H1 (cell line): ENCODE data around the gene TMEM134. TPM values are rescaled to one million over a fixed set of nuclear protein-coding genes. Genes with fewer than 3 reads are reported as not detected.

ENCODE experiments used
- CTCF ChIA-PET: fragments of 300-600 bp; sonication (Branson Sonifier 250); formaldehyde crosslinking; loops from one replicate; lab custom pipeline; 2021; ENCODE audit not compliant: partially characterized antibody; lab: Charles Lee
- POLR2A ChIA-PET: fragments of 300-600 bp; sonication (Branson Sonifier 250); formaldehyde crosslinking; loops from one replicate; lab custom pipeline; 2021; ENCODE audit warnings: inconsistent platforms; ENCODE audit not compliant: partially characterized antibody; lab: Charles Lee
- DNase-seq, 2 experiments: peaks; one replicate each; pipeline versions ENCODE4 v3.0.0 to v3.0.0-alpha.2; 2010 to 2022; ENCODE audit warnings: low spot score in 2 of 2, low read depth in 1 of 2, mixed read lengths in 1 of 2
- FAIRE-seq: peaks from 2 replicates; lab custom pipeline; 2011; peaks lifted over from hg19 to GRCh38; lab: Jason Lieb, UNC
- H2AFZ ChIP-seq: 2 replicates; pipeline ENCODE4 v1.8.1; 2012; ENCODE audit warnings: low read length, inconsistent platforms
- H2AK5ac ChIP-seq: 2 replicates; pipeline ENCODE4 v1.6.1; 2013; ENCODE audit warnings: low read depth, low read length
- H2BK120ac ChIP-seq: replicated peaks from 2 replicates; pipeline ENCODE3; 2013; ENCODE audit warnings: low read depth, low read length, inconsistent platforms
- H2BK12ac ChIP-seq: 2 replicates; pipeline ENCODE4 v1.6.1; 2013; ENCODE audit warnings: low read depth, low read length
- H2BK15ac ChIP-seq: 2 replicates; pipeline ENCODE4 v1.6.1; 2013; ENCODE audit warnings: low read length
- H2BK20ac ChIP-seq: 2 replicates; pipeline ENCODE4 v1.6.1; 2013; ENCODE audit warnings: low read length
- H2BK5ac ChIP-seq: 2 replicates; pipeline ENCODE4 v1.6.1; 2013; ENCODE audit warnings: low read depth, low read length
- H3K14ac ChIP-seq: 2 replicates; pipeline ENCODE4 v1.6.1; 2013; ENCODE audit warnings: inconsistent platforms; ENCODE audit not compliant: insufficient read length
- H3K18ac ChIP-seq: 2 replicates; pipeline ENCODE4 v1.6.1; 2013; ENCODE audit warnings: low read length; ENCODE audit errors: extremely low read depth
- H3K23ac ChIP-seq: 2 replicates; pipeline ENCODE4 v1.6.1; 2013; ENCODE audit warnings: inconsistent platforms; ENCODE audit not compliant: insufficient read length
- H3K23me2 ChIP-seq: 2 replicates; pipeline ENCODE4 v1.6.1; 2013; ENCODE audit warnings: low read depth, low read length
- H3K27ac ChIP-seq: 2 replicates; pipeline ENCODE4 v1.6.1; 2011; ENCODE audit warnings: low read depth, low read length, inconsistent platforms
- H3K27me3 ChIP-seq, 4 experiments: replicated peaks in 1 of 4; 1 replicate in 1 of 4; 2 replicates in 3 of 4; pipeline versions ENCODE4 v1.6.1 to v1.8.1; 2011 to 2013; ENCODE audit warnings: low read length in 3 of 4, mild to moderate bottlenecking in 3 of 4, inconsistent platforms in 2 of 4, mixed read lengths in 2 of 4, moderate library complexity in 1 of 4; ENCODE audit not compliant: control insufficient read depth in 3 of 4, insufficient read depth in 3 of 4; ENCODE audit errors: extremely low read depth in 1 of 4
- H3K36me3 ChIP-seq, 4 experiments: 2 replicates each; pipeline versions ENCODE4 v1.6.1 to v1.8.1; 2011 to 2013; ENCODE audit warnings: mild to moderate bottlenecking in 4 of 4, low read length in 3 of 4, moderate library complexity in 2 of 4, control low read depth in 1 of 4, inconsistent platforms in 1 of 4; ENCODE audit not compliant: insufficient read depth in 4 of 4, control insufficient read depth in 2 of 4
- H3K4ac ChIP-seq: replicated peaks from 2 replicates; pipeline ENCODE3; 2013; ENCODE audit warnings: low read length, low read depth, mixed read lengths, inconsistent platforms; ENCODE audit not compliant: insufficient read length
- H3K4me1 ChIP-seq, 4 experiments: replicated peaks in 1 of 4; 1 replicate in 1 of 4; 2 replicates in 3 of 4; pipeline versions ENCODE4 v1.6.1 to v1.8.1; 2011 to 2013; ENCODE audit warnings: low read length in 3 of 4, inconsistent platforms in 2 of 4, mixed read lengths in 1 of 4; ENCODE audit not compliant: insufficient read depth in 4 of 4, control insufficient read depth in 3 of 4
- H3K4me2 ChIP-seq, 2 experiments: 2 replicates each; pipeline versions ENCODE4 v1.6.1 to v1.8.1; 2011 to 2013; ENCODE audit warnings: low read depth in 2 of 2, low read length in 2 of 2, control low read depth in 1 of 2, inconsistent platforms in 1 of 2, mild to moderate bottlenecking in 1 of 2; ENCODE audit not compliant: insufficient read depth in 1 of 2
- H3K4me3 ChIP-seq, 4 experiments: fragments of 200-600, 300-600 bp in 1 of 4; sonication (generic), shearing (Covaris generic), sonication (Bioruptor Twin) in 1 of 4; 2 replicates each; pipeline versions ENCODE4 v1.5.1 to v1.8.1; 2011 to 2016; ENCODE audit warnings: low read length in 4 of 4, low read depth in 3 of 4, control low read depth in 2 of 4, inconsistent platforms in 2 of 4, mild to moderate bottlenecking in 2 of 4, mixed read lengths in 1 of 4, moderate library complexity in 1 of 4; ENCODE audit not compliant: insufficient read depth in 2 of 4; ENCODE audit errors: extremely low read depth in 1 of 4
- H3K56ac ChIP-seq: replicated peaks from 2 replicates; pipeline ENCODE3; 2013; ENCODE audit warnings: low read depth, mild to moderate bottlenecking, mixed read lengths, low read length, inconsistent platforms; ENCODE audit not compliant: insufficient read length
- H3K79me1 ChIP-seq: 2 replicates; pipeline ENCODE4 v1.6.1; 2013; ENCODE audit warnings: low read depth, low read length, control low read depth
- H3K79me2 ChIP-seq, 2 experiments: 2 replicates each; pipeline versions ENCODE4 v1.6.1 to v1.8.1; 2012 to 2013; ENCODE audit warnings: low read length in 2 of 2, mild to moderate bottlenecking in 2 of 2, inconsistent platforms in 1 of 2; ENCODE audit not compliant: insufficient read depth in 2 of 2, control insufficient read depth in 1 of 2
- H3K9ac ChIP-seq, 4 experiments: replicated peaks in 1 of 4; 1 replicate in 1 of 4; 2 replicates in 3 of 4; pipeline versions ENCODE4 v1.6.1 to v1.8.1; 2011 to 2013; ENCODE audit warnings: low read depth in 3 of 4, low read length in 3 of 4, control low read depth in 2 of 4, mild to moderate bottlenecking in 2 of 4, moderate library complexity in 2 of 4, inconsistent platforms in 1 of 4; ENCODE audit errors: extremely low read depth in 1 of 4
- H3K9me3 ChIP-seq, 2 experiments: 2 replicates each; pipeline versions ENCODE4 v1.6.1 to v1.8.1; 2012 to 2013; ENCODE audit warnings: mild to moderate bottlenecking in 2 of 2, moderate library complexity in 2 of 2, control low read depth in 1 of 2, inconsistent platforms in 1 of 2, low read depth in 1 of 2, low read length in 1 of 2, mixed read lengths in 1 of 2; ENCODE audit not compliant: insufficient read depth in 2 of 2
- H4K20me1 ChIP-seq, 2 experiments: replicated peaks in 1 of 2; 2 replicates each; pipeline versions ENCODE3 to v1.8.1; 2011 to 2013; ENCODE audit warnings: inconsistent platforms in 2 of 2, low read length in 2 of 2, mild to moderate bottlenecking in 1 of 2; ENCODE audit not compliant: insufficient read depth in 2 of 2, control insufficient read depth in 1 of 2
- H4K5ac ChIP-seq: 2 replicates; pipeline ENCODE4 v1.6.1; 2013; ENCODE audit warnings: low read length, low read depth, mixed read lengths, inconsistent platforms; ENCODE audit not compliant: insufficient read length
- H4K8ac ChIP-seq: 2 replicates; pipeline ENCODE4 v1.8.0; 2013; ENCODE audit warnings: mild to moderate bottlenecking, moderate library complexity, low read length, inconsistent platforms; ENCODE audit not compliant: insufficient read depth; ENCODE audit errors: extremely low read depth
- H4K91ac ChIP-seq: replicated peaks from 2 replicates; pipeline ENCODE3; 2013; ENCODE audit warnings: low read length, mixed read lengths, inconsistent platforms; ENCODE audit not compliant: insufficient read length
- ATF3 ChIP-seq: IDR thresholded peaks from 2 replicates; pipeline ENCODE4 v1.6.1; 2011; ENCODE audit warnings: low read depth, mild to moderate bottlenecking, low read length; ENCODE audit not compliant: insufficient read depth
- CTBP2 ChIP-seq: IDR thresholded peaks from 2 replicates; pipeline ENCODE4 v1.7.0; 2011; ENCODE audit warnings: borderline replicate concordance, mild to moderate bottlenecking, moderate library complexity, mixed read lengths, low read length; ENCODE audit not compliant: insufficient read depth, insufficient read length
- EGR1 ChIP-seq: IDR thresholded peaks from 2 replicates; pipeline ENCODE4 v1.6.1; 2011; ENCODE audit warnings: low read depth, low read length, borderline replicate concordance
- GTF2F1 ChIP-seq: IDR thresholded peaks from 2 replicates; pipeline ENCODE4 v1.6.1; 2012; ENCODE audit warnings: low read depth, low read length, improper control_type of control experiment, borderline replicate concordance
- KDM4A ChIP-seq: IDR thresholded peaks from one replicate; pipeline ENCODE4 v1.7.1; 2012; ENCODE audit warnings: low read depth, mild to moderate bottlenecking, moderate library complexity, low read length, inconsistent platforms; ENCODE audit not compliant: severe bottlenecking
- MAFK ChIP-seq: IDR thresholded peaks from 2 replicates; pipeline ENCODE4 v1.6.1; 2012; ENCODE audit warnings: low read depth, mild to moderate bottlenecking, improper control_type of control experiment, low read length
- NANOG ChIP-seq: IDR thresholded peaks from 2 replicates; pipeline ENCODE4 v1.6.1; 2011; ENCODE audit warnings: low read length, low read depth, mild to moderate bottlenecking, inconsistent platforms; ENCODE audit not compliant: insufficient read depth, poor library complexity, severe bottlenecking
- POLR2AphosphoS5 ChIP-seq: IDR thresholded peaks from 2 replicates; pipeline ENCODE4 v1.6.1; 2011; ENCODE audit warnings: low read depth, low read length
- SIRT6 ChIP-seq: IDR thresholded peaks from one replicate; pipeline ENCODE4 v1.7.1; 2012; ENCODE audit warnings: low read length, inconsistent platforms
- SIX5 ChIP-seq: IDR thresholded peaks from 2 replicates; pipeline ENCODE4 v1.6.1; 2011; ENCODE audit warnings: mild to moderate bottlenecking, low read depth, low read length
- SRF ChIP-seq: IDR thresholded peaks from 2 replicates; pipeline ENCODE4 v1.6.1; 2011; ENCODE audit warnings: mild to moderate bottlenecking, low read depth, low read length, moderate library complexity
- WGBS, 2 experiments: shearing (Covaris generic) in 1 of 2; methylation state at CpG; one replicate each; pipeline versions ENCODE4 v1.1.6 to v1.1.7; 2013 to 2015; ENCODE audit warnings: low lambda C conversion rate in 2 of 2, mixed read lengths in 2 of 2, inconsistent platforms in 1 of 2, low coverage in 1 of 2, missing lambda C conversion rate in 1 of 2; ENCODE audit not compliant: insufficient replicate concordance in 2 of 2, insufficient coverage in 1 of 2, insufficient read length in 1 of 2; ENCODE audit errors: extremely low coverage in 1 of 2, missing lambda C conversion rate in 1 of 2; 5-methylcytosine and 5-hydroxymethylcytosine counted together
- polyA plus RNA-seq, 7 experiments: library from polyadenylated mRNA; depleted of rRNA in 3 of 7; stranded (reverse) in 5 of 7; unstranded in 2 of 7; fragments of >200 nt in 5 of 7; fragments of 200-250 nt in 2 of 7; gene quantifications; 1 replicate in 5 of 7; 2 replicates in 1 of 7; 4 replicates in 1 of 7; pipeline versions ENCODE4 v1.2.1 to v1.2.3, GENCODE V29; 2011 to 2013; ENCODE audit warnings: missing spikeins in 2 of 7, mixed read lengths in 2 of 7
- total RNA-seq: library from RNA; stranded (reverse); fragmentation: NEBNext Ultra II Directional; extraction: Animal tissue kit (Norgen Biotek cat#: 25700); gene quantifications from 2 replicates; pipeline ENCODE4 v1.2.1, GENCODE V29; 2021

Gene TMEM134
- total and polyA plus RNA-seq, 2 of the 8 experiments (the other 6 are each of a cell fraction or from before 2014, with no cell fraction given): 32.4 to 229 TPM

GRCh38 chr11:67421430-67422031 lies 47.5 kb downstream of the TMEM134 start:
- peak overlapping the region in 1 of 2 experiments; percentile 59; a peak in 3 of 4 replicates for H3K4me2 ChIP-seq
- H4K20me1 ChIP-seq: peaks cover 0 to 3% of the 10 kb centered on the region in 2 experiments
- H3K56ac ChIP-seq: no peak overlapping the region
- 71% methylated on average over 22 of the region's 22 CpGs; no CpG with 5 or more reads in 1 of the 2 experiments for WGBS, 2 experiments
- H3K23ac ChIP-seq: no peak overlapping the region
- no peak overlapping the region for H3K18ac ChIP-seq
- no peak overlapping the region for H3K14ac ChIP-seq
- no peak overlapping the region for H4K5ac ChIP-seq
- no peak overlapping the region for H3K9ac ChIP-seq
- no peaks in the 10 kb centered on the region for H3K79me2 ChIP-seq
- DNase-seq (no peak), FAIRE-seq (no peak)
- peaks cover 0 to 8% (median 4%) of the 10 kb centered on the region in 4 experiments; a peak in 4 of 7 replicates for H3K4me1 ChIP-seq
- H2BK15ac ChIP-seq: 0 out of 2 replicates have a peak overlapping the region, but pooled peaks have one; percentile 29
- peaks cover 0 to 8% (median 5%) of the 10 kb centered on the region in 4 experiments; a peak in 4 of 7 replicates for H3K27me3 ChIP-seq
- H2BK12ac ChIP-seq: no peak overlapping the region
- no peak overlapping the region for H2AK5ac ChIP-seq
- H4K91ac ChIP-seq: no peak overlapping the region
- H4K8ac ChIP-seq: no peak overlapping the region; the same call in 1 of the 2 replicates
- 0 out of 2 replicates have a peak overlapping the region, but pooled peaks have one; percentile 16 for H2AFZ ChIP-seq
- no peak overlapping the region for H2BK120ac ChIP-seq
- H3K23me2 ChIP-seq: peaks cover 10% of the 10 kb centered on the region; the same call in 1 of the 2 replicates
- CTCF ChIA-PET: interaction anchor here (0.6 to 0.7 kb wide), 3 partner anchors 21 to 40 kb away, joined by 3 to 5 read pairs (median 3); no protein-coding TSS in a partner anchor
- H2BK20ac ChIP-seq: no peak overlapping the region
- H3K36me3 ChIP-seq: no peaks in the 10 kb centered on the region
- H3K4ac ChIP-seq: no peak overlapping the region
- no peak overlapping the region for H3K27ac ChIP-seq
- H3K79me1 ChIP-seq: no peaks in the 10 kb centered on the region
- H2BK5ac ChIP-seq: no peak overlapping the region
- POLR2A ChIA-PET: interaction anchor here (0.8 to 10.2 kb wide), 8 partner anchors 9 to 68 kb away, joined by 3 to 104 read pairs (median 4); partner anchors contain the start of genes PPP1CA, PTPRCAP and RAD9A
- peak overlapping the region in 2 of 4 experiments; percentile 7 to 64; a peak in 3 of 8 replicates for H3K4me3 ChIP-seq
- no peaks in the 10 kb centered on the region for H3K9me3 ChIP-seq
- TF ChIP-seq GTF2F1 (no peak), ATF3 (no peak), SIX5 (no peak), POLR2AphosphoS5 (no peak), SIRT6 (no peak), KDM4A (no peak), MAFK (no peak), NANOG (no peak), EGR1 (no peak), SRF (no peak), CTBP2 (no peak)
